ENCODE measurements around the gene RAB14. TPM values are rescaled to one million over a fixed set of nuclear protein-coding genes. Genes with fewer than 3 reads are reported as not detected.

The RAB14 gene
- total RNA-seq, 1 donor from 2014 or later, result 63.8 TPM

GRCh38 chr9:121184463-121184862 lies 17.2 kb downstream of the RAB14 start:
- no peak overlapping the region for H3K4me3 Mint-ChIP-seq
- no peaks in the 10 kb centered on the region for H3K9me3 Mint-ChIP-seq
- CTCF ChIA-PET, result interaction anchor here (1.0 to 1.4 kb wide), 2 partner anchors 29 to 202 kb away, joined by 3 to 7 read pairs; no protein-coding TSS in a partner anchor
- peaks cover 64% of the 10 kb centered on the region for H3K4me1 Mint-ChIP-seq
- POLR2A ChIA-PET, result interaction anchor here (3.3 to 3.4 kb wide), 2 partner anchors 16 to 23 kb away, joined by 9 to 36 read pairs; partner anchors contain the start of gene RAB14
- peaks cover 78% of the 10 kb centered on the region for H3K36me3 Mint-ChIP-seq (ENCODE audit: low read depth)
- no peaks in the 10 kb centered on the region for H3K27me3 Mint-ChIP-seq
- intact Hi-C loops (cut with micrococcal nuclease), result loop anchor here (2.0 kb wide), 1 partner anchor 24 kb away; no protein-coding TSS in a partner anchor
- DNase-seq (no peak), ATAC-seq (ENCODE audit: low read depth) (no peak)
- H3K27ac Mint-ChIP-seq, result peak overlapping the region; percentile 83
- no peak for TF ChIP-seq CTCF (IDR thresholded peaks at IDR 0.05)

- CTCF ChIA-PET, result interaction anchor here (1.0 to 1.4 kb wide), 2 partner anchors 29 to 202 kb away, joined by 3 to 7 read pairs; no protein-coding TSS in a partner anchor
- ATAC-seq (ENCODE audit: low read depth) (no peak), DNase-seq (no peak)
- Mint-ChIP-seq H3K9me3 (no peaks in the 10 kb centered on the region), H3K27ac (peak overlapping the region; percentile 83), H3K4me3 (no peak overlapping the region), H3K36me3 (ENCODE audit: low read depth) (peaks cover 78% of the 10 kb centered on the region), H3K4me1 (peaks cover 60% of the 10 kb centered on the region), H3K27me3 (no peaks in the 10 kb centered on the region)
- intact Hi-C loops (cut with micrococcal nuclease), result loop anchor here (2.0 kb wide), 1 partner anchor 23 kb away; no protein-coding TSS in a partner anchor
- TF ChIP-seq CTCF (IDR thresholded peaks at IDR 0.05), result no peak
- POLR2A ChIA-PET, result interaction anchor here (3.3 to 3.4 kb wide), 2 partner anchors 16 to 24 kb away, joined by 9 to 36 read pairs; partner anchors contain the start of gene RAB14
These were observed 17.8 kb downstream of the RAB14 start for GRCh38 chr9:121183666-121184423.

GRCh38 chr9:121182989-121183388 lies 18.7 kb downstream of the RAB14 start:
- DNase-seq, result no peak
- intact Hi-C loops (cut with micrococcal nuclease), result no loop called here
- peak overlapping the region; percentile 83 for H3K27ac Mint-ChIP-seq

GRCh38 chr9:121182101-121182836 lies 19.4 kb downstream of the RAB14 start:
- POLR2A ChIA-PET, result no interaction called here
- H3K4me3 Mint-ChIP-seq, result no peak overlapping the region
- peaks cover 54% of the 10 kb centered on the region for H3K4me1 Mint-ChIP-seq

More at GRCh38 chr9:121182989-121183388, 18.7 kb downstream of the RAB14 start:
- H3K36me3 Mint-ChIP-seq (ENCODE audit: low read depth), result peaks cover 82% of the 10 kb centered on the region
- H3K4me3 Mint-ChIP-seq, result peak overlapping the region; percentile 47
- CTCF ChIA-PET, result interaction anchor here (1.4 kb wide), 1 partner anchor 30 kb away, joined by 7 read pairs; no protein-coding TSS in a partner anchor
- H3K27me3 Mint-ChIP-seq, result no peaks in the 10 kb centered on the region
- H3K9me3 Mint-ChIP-seq, result no peaks in the 10 kb centered on the region
- no peak for ATAC-seq (ENCODE audit: low read depth)
- peaks cover 56% of the 10 kb centered on the region for H3K4me1 Mint-ChIP-seq
- no peak for TF ChIP-seq CTCF (IDR thresholded peaks at IDR 0.05)
- POLR2A ChIA-PET, result interaction anchor here (3.4 kb wide), 1 partner anchor 17 kb away, joined by 36 read pairs; the partner anchor contains the start of gene RAB14

More at GRCh38 chr9:121182101-121182836, 19.4 kb downstream of the RAB14 start:
- Mint-ChIP-seq H3K9me3 (no peaks in the 10 kb centered on the region), H3K27ac (peak overlapping the region; percentile 41), H3K36me3 (ENCODE audit: low read depth) (peaks cover 82% of the 10 kb centered on the region), H3K27me3 (no peaks in the 10 kb centered on the region)
- intact Hi-C loops (cut with micrococcal nuclease), result no loop called here
- no peak for TF ChIP-seq CTCF (IDR thresholded peaks at IDR 0.05)
- DNase-seq (no peak), ATAC-seq (ENCODE audit: low read depth) (no peak)
- CTCF ChIA-PET, result interaction anchor here (1.2 to 1.3 kb wide), 2 partner anchors 11 to 201 kb away, joined by 3 to 4 read pairs; no protein-coding TSS in a partner anchor
